ENCODE measurements around the gene VAV1.
"Not testable (repeated sequence)": the region's sequence is repeated elsewhere in the genome, so short reads cannot be mapped to it uniquely, and the experiment has no call there.

Gene VAV1

GRCh38 chr19:6751189-6751588 lies 21.3 kb upstream of the VAV1 start:
- no peaks in the 10 kb centered on the region for H3K9me3 ChIP-seq (ENCODE audit: insufficient read depth, low read depth, low read length)
- H3K36me3 ChIP-seq (ENCODE audit: insufficient read depth, low read depth, low read length): peaks cover 63% of the 10 kb centered on the region
- peaks cover 4% of the 10 kb centered on the region; the same call in 1 of the 2 replicates for H3K4me1 ChIP-seq (ENCODE audit: insufficient read depth, low read length)
- H3K4me3 ChIP-seq (ENCODE audit: low read length): no peak overlapping the region
- no peak overlapping the region for H3K9ac ChIP-seq (ENCODE audit: low read depth, low read length)
- H3K27ac ChIP-seq (ENCODE audit: low read length): no peak overlapping the region
- H3K27me3 ChIP-seq (ENCODE audit: insufficient read depth, low read length): no peaks in the 10 kb centered on the region

- Histone ChIP-seq H3K27me3 (ENCODE audit: insufficient read depth, low read length) (no peaks in the 10 kb centered on the region), H3K36me3 (ENCODE audit: insufficient read depth, low read depth, low read length) (peaks cover 50% of the 10 kb centered on the region), H3K9ac (ENCODE audit: low read depth, low read length) (peak overlapping the region; percentile 73; the same call in 1 of the 2 replicates), H3K4me1 (ENCODE audit: insufficient read depth, low read length) (peaks cover 4% of the 10 kb centered on the region; the same call in 1 of the 2 replicates), H3K27ac (ENCODE audit: low read length) (peak overlapping the region; percentile 32), H3K4me3 (ENCODE audit: low read length) (peak overlapping the region; percentile 78), H3K9me3 (ENCODE audit: insufficient read depth, low read depth, low read length) (no peaks in the 10 kb centered on the region)
These were observed 20.0 kb upstream of the VAV1 start for GRCh38 chr19:6752256-6753177.

- peak overlapping the region; percentile 32 for H3K27ac ChIP-seq (ENCODE audit: low read length)
These were observed 19.1 kb upstream of the VAV1 start for GRCh38 chr19:6753178-6754031.

GRCh38 chr19:6754136-6754535 lies 18.4 kb upstream of the VAV1 start:
- no peaks in the 10 kb centered on the region for H3K27me3 ChIP-seq (ENCODE audit: insufficient read depth, low read length)
- peaks cover 4% of the 10 kb centered on the region; the same call in 1 of the 2 replicates for H3K4me1 ChIP-seq (ENCODE audit: insufficient read depth, low read length)
- no peak overlapping the region for H3K27ac ChIP-seq (ENCODE audit: low read length)
- no peaks in the 10 kb centered on the region for H3K9me3 ChIP-seq (ENCODE audit: insufficient read depth, low read depth, low read length)
- H3K9ac ChIP-seq (ENCODE audit: low read depth, low read length): no peak overlapping the region
- H3K36me3 ChIP-seq (ENCODE audit: insufficient read depth, low read depth, low read length): peaks cover 36% of the 10 kb centered on the region
- no peak overlapping the region for H3K4me3 ChIP-seq (ENCODE audit: low read length)

More at GRCh38 chr19:6753178-6754031, 19.1 kb upstream of the VAV1 start:
- Histone ChIP-seq H3K9ac (ENCODE audit: low read depth, low read length) (peak overlapping the region; percentile 73; the same call in 1 of the 2 replicates), H3K4me3 (ENCODE audit: low read length) (peak overlapping the region; percentile 78), H3K27me3 (ENCODE audit: insufficient read depth, low read length) (no peaks in the 10 kb centered on the region), H3K9me3 (ENCODE audit: insufficient read depth, low read depth, low read length) (no peaks in the 10 kb centered on the region), H3K4me1 (ENCODE audit: insufficient read depth, low read length) (peaks cover 4% of the 10 kb centered on the region; the same call in 1 of the 2 replicates), H3K36me3 (ENCODE audit: insufficient read depth, low read depth, low read length) (peaks cover 43% of the 10 kb centered on the region)

- Histone ChIP-seq H3K4me3 (ENCODE audit: low read length) (no peak overlapping the region), H3K27me3 (ENCODE audit: insufficient read depth, low read length) (no peaks in the 10 kb centered on the region), H3K36me3 (ENCODE audit: insufficient read depth, low read depth, low read length) (peaks cover 29% of the 10 kb centered on the region), H3K27ac (ENCODE audit: low read length) (no peak overlapping the region), H3K9ac (ENCODE audit: low read depth, low read length) (no peak overlapping the region), H3K9me3 (ENCODE audit: insufficient read depth, low read depth, low read length) (no peaks in the 10 kb centered on the region), H3K4me1 (ENCODE audit: insufficient read depth, low read length) (peaks cover 4% of the 10 kb centered on the region; the same call in 1 of the 2 replicates)
These were observed 17.6 kb upstream of the VAV1 start for GRCh38 chr19:6754653-6755463.

- Histone ChIP-seq H3K4me3 (ENCODE audit: low read length) (no peak overlapping the region), H3K27ac (ENCODE audit: low read length) (no peak overlapping the region), H3K9me3 (ENCODE audit: insufficient read depth, low read depth, low read length) (no peaks in the 10 kb centered on the region), H3K27me3 (ENCODE audit: insufficient read depth, low read length) (no peaks in the 10 kb centered on the region), H3K9ac (ENCODE audit: low read depth, low read length) (no peak overlapping the region), H3K4me1 (ENCODE audit: insufficient read depth, low read length) (no peaks in the 10 kb centered on the region), H3K36me3 (ENCODE audit: insufficient read depth, low read depth, low read length) (no peaks in the 10 kb centered on the region)
These were observed 11.9 kb upstream of the VAV1 start for GRCh38 chr19:6760606-6761005.

GRCh38 chr19:6761053-6761676 lies 11.3 kb upstream of the VAV1 start:
- no peak overlapping the region for H3K27ac ChIP-seq (ENCODE audit: low read length)

GRCh38 chr19:6762253-6762797 lies 10.2 kb upstream of the VAV1 start:
- not testable (repeated sequence) for H3K9me3 ChIP-seq (ENCODE audit: insufficient read depth, low read depth, low read length); H3K9ac ChIP-seq (ENCODE audit: low read depth, low read length); H3K36me3 ChIP-seq (ENCODE audit: insufficient read depth, low read depth, low read length); H3K4me3 ChIP-seq (ENCODE audit: low read length); H3K27ac ChIP-seq (ENCODE audit: low read length); H3K4me1 ChIP-seq (ENCODE audit: insufficient read depth, low read length)
- H3K27me3 ChIP-seq (ENCODE audit: insufficient read depth, low read length): peaks cover 14% of the 10 kb centered on the region; the same call in 1 of the 2 replicates

More at GRCh38 chr19:6761053-6761676, 11.3 kb upstream of the VAV1 start:
- H3K4me3 ChIP-seq (ENCODE audit: low read length): no peak overlapping the region
- H3K27me3 ChIP-seq (ENCODE audit: insufficient read depth, low read length): peaks cover 3% of the 10 kb centered on the region; the same call in 1 of the 2 replicates
- H3K9ac ChIP-seq (ENCODE audit: low read depth, low read length): no peak overlapping the region
- no peaks in the 10 kb centered on the region for H3K36me3 ChIP-seq (ENCODE audit: insufficient read depth, low read depth, low read length)
- peaks cover under 1% of the 10 kb centered on the region; the same call in 1 of the 2 replicates for H3K4me1 ChIP-seq (ENCODE audit: insufficient read depth, low read length)
- H3K9me3 ChIP-seq (ENCODE audit: insufficient read depth, low read depth, low read length): no peaks in the 10 kb centered on the region

- H3K36me3 ChIP-seq (ENCODE audit: insufficient read depth, low read depth, low read length): no peaks in the 10 kb centered on the region
- H3K4me1 ChIP-seq (ENCODE audit: insufficient read depth, low read length): peaks cover 5% of the 10 kb centered on the region; the same call in 1 of the 2 replicates
- H3K27ac ChIP-seq (ENCODE audit: low read length): no peak overlapping the region
- peak overlapping the region; percentile 36; the same call in 1 of the 2 replicates for H3K9ac ChIP-seq (ENCODE audit: low read depth, low read length)
- H3K9me3 ChIP-seq (ENCODE audit: insufficient read depth, low read depth, low read length): no peaks in the 10 kb centered on the region
- H3K4me3 ChIP-seq (ENCODE audit: low read length): peak overlapping the region; percentile 88
- H3K27me3 ChIP-seq (ENCODE audit: insufficient read depth, low read length): peaks cover 14% of the 10 kb centered on the region; the same call in 1 of the 2 replicates
These were observed 6.7 kb upstream of the VAV1 start for GRCh38 chr19:6765738-6766356.
